ENCODE measurements around the gene FEN1. TPM values are rescaled to one million over a fixed set of nuclear protein-coding genes. Genes with fewer than 3 reads are reported as not detected.

Gene FEN1
- polyA plus RNA-seq, 1 experiment, result 13.2 TPM

DNA sequence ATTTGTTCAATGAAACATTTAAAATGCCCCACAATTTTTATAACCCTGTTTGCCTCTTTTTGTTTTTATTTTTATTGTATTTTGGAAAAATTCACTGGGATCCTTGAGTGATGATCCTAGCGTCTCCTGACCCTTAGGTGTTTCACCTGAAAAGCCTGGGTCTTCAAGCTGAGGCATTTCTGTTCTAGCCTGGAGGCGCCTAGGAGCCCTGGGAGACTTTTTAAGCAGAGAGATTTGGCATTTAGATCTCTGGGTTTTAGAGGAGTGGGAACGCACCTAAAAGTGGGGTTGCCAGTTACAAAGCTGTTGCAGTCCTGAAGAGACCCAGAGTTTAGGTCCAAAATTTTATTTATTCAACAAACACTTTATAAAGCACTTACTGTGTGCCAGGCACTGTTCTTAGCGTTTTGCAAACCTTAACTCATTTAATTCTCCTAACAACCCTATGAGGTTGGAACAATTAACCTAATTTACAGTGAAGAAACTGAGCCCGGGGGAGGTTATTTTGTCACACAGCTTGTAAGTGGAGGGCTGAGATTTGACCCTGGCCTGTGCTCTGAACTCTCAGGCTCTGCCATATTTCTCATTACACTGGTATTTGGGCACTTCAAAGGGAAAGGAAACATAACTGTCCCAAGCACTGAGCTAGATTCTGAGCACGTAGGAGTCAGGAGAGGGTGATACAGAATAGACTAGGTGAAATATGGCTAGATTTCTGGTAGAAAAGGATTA is 24.9 kb downstream of the FEN1 start:
- CTCF ChIA-PET, result interaction anchor here (0.8 to 2.8 kb wide), 5 partner anchors 11 to 290 kb away, joined by 3 to 22 read pairs (median 4); partner anchors contain the start of gene FADS2
- H3K27me3 ChIP-seq (ENCODE audit: control insufficient read depth, insufficient read depth, low read length), result no peaks in the 10 kb centered on the region
- H3K36me3 ChIP-seq (ENCODE audit: control insufficient read depth, insufficient read depth, low read length), result 0 out of 2 replicates have a peak, but pooled peaks cover 2% of the 10 kb centered on the region
- no peak for DNase-seq (ENCODE audit: low read depth)
- TF ChIP-seq, protein P1, sequence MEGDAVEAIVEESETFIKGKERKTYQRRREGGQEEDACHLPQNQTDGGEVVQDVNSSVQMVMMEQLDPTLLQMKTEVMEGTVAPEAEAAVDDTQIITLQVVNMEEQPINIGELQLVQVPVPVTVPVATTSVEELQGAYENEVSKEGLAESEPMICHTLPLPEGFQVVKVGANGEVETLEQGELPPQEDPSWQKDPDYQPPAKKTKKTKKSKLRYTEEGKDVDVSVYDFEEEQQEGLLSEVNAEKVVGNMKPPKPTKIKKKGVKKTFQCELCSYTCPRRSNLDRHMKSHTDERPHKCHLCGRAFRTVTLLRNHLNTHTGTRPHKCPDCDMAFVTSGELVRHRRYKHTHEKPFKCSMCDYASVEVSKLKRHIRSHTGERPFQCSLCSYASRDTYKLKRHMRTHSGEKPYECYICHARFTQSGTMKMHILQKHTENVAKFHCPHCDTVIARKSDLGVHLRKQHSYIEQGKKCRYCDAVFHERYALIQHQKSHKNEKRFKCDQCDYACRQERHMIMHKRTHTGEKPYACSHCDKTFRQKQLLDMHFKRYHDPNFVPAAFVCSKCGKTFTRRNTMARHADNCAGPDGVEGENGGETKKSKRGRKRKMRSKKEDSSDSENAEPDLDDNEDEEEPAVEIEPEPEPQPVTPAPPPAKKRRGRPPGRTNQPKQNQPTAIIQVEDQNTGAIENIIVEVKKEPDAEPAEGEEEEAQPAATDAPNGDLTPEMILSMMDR (IDR thresholded peaks at IDR 0.05; ENCODE audit: insufficient read depth, low read depth, low read length), result no peak
- POLR2A ChIA-PET, result no interaction called here
- peak overlapping the region; percentile 65 for H3K4me3 ChIP-seq (ENCODE audit: low read depth, low read length)

DNA sequence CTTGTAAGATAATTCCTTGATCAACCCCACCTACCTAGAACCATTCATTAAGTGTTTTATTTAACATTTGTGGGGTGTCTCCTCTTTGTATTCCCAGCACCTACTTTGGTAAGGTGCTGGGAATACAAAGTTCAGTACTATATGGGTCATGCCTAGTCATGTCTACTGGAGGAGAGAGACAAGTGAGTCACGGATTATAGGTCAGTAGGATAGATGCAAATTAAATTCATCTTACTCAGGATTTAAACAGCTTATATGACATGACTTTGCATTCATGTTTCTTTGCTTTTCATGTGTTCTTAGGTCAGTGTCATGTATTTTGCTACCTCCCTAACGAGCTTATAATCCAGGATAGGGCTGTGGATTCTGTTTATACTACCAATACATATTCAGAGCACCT is 27.5 kb downstream of the FEN1 start:
- H3K27me3 ChIP-seq (ENCODE audit: control insufficient read depth, insufficient read depth, low read length), result no peaks in the 10 kb centered on the region
- CTCF ChIA-PET, result interaction anchor here (1.4 to 1.6 kb wide), 2 partner anchors 8 to 23 kb away, joined by 5 to 6 read pairs; partner anchors contain the start of gene FADS2
- no peaks in the 10 kb centered on the region for H3K36me3 ChIP-seq (ENCODE audit: control insufficient read depth, insufficient read depth, low read length)
- TF ChIP-seq, protein P1 (IDR thresholded peaks at IDR 0.05; ENCODE audit: insufficient read depth, low read depth, low read length), result no peak
- H3K4me3 ChIP-seq (ENCODE audit: low read depth, low read length), result no peak overlapping the region
- DNase-seq (ENCODE audit: low read depth), result no peak
- POLR2A ChIA-PET, result no interaction called here

DNA sequence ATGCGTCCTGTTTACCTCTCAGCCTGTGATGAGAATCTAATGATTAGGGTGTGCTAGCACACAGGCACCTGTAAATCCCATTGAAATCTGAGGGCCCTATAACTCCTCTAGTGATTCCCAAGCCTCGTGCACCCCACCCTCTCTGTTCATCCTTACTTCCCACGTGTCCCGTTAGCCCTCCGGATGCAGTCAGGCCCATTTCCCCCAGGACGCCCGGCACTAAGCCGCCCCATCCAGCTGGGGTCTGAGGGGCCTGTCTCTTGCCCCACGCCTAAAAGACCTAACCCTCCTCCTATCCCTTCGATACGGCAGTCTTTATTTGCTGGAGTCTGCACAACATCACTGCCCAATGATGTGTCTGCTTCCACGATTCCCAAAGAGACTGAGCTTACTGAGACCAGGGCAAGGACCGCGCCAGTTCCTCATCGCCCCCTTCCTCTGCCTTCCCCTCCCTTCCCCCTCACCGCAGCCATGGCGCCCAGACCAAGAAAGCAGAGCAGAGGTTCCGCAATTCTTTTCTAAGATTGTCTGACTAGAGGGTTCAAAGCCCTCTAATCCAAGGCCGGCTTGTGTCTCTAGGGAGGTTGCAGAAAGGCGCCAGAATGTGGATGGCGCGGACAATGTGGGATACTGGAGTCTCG is 34.3 kb downstream of the FEN1 start:
- Histone ChIP-seq H3K36me3 (ENCODE audit: control insufficient read depth, insufficient read depth, low read length) (no peaks in the 10 kb centered on the region; the same call in 1 of the 2 replicates), H3K4me3 (ENCODE audit: low read depth, low read length) (peak overlapping the region; percentile 82), H3K27me3 (ENCODE audit: control insufficient read depth, insufficient read depth, low read length) (no peaks in the 10 kb centered on the region)
- no peak for DNase-seq (ENCODE audit: low read depth)
- POLR2A ChIA-PET, result no interaction called here
- CTCF ChIA-PET, result interaction anchor here (1.0 to 4.8 kb wide), 2 partner anchors 9 to 255 kb away, joined by 4 to 22 read pairs; partner anchors contain the start of gene FADS1
- TF ChIP-seq, protein P1 (IDR thresholded peaks at IDR 0.05; ENCODE audit: insufficient read depth, low read depth, low read length), result no peak

DNA sequence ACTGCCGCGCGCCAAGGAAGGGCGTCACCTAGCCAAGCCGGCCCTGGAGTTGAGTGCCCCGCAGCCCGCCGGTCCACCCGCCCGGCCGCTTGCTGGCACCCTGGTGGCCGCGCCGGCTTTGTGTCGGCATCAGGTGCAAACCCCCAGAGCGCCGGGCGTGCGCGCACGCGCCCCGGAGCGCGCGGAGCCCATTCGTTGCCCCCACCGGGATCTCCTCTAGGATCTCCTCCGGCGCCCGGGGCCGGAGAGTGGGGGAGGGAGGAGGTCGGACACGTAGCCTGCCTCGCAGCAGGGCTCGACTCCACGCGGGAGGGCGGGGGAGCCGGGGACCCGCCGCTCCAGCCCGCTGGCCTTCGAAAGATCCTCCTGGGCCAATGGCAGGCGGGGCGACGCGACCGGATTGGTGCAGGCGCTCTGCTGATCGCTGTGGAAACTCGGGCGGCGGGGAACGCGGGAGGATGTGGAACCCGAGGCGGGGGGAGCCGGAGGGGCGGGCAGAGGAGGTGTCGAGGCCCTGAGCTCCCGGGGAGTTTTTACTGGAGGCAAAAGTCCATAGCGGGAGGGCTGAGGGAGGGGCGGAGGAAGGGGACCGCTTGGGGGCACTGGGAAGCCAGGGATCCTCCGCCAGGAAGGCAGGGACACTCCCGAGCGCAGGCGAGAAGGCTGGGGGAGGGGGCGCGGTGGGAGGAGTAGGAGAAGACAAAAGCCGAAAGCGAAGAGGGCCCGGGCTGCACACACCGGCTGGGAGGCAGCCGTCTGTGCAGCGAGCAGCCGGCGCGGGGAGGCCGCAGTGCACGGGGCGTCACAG is 35.1 kb downstream of the FEN1 start, which contains the start of gene FADS2:
Gene FADS2 (plus strand): TSS at position 730 of the 808 bp plus-strand sequence. CDS start 91 bp downstream, outside the sequence.
- Histone ChIP-seq H3K36me3 (ENCODE audit: control insufficient read depth, insufficient read depth, low read length) (peaks cover 2% of the 10 kb centered on the region; the same call in 1 of the 2 replicates), H3K27me3 (ENCODE audit: control insufficient read depth, insufficient read depth, low read length) (no peaks in the 10 kb centered on the region), H3K4me3 (ENCODE audit: low read depth, low read length) (peak within 1 kb of the TSS; percentile 82)
- ChIA-PET POLR2A (interaction anchor here (0.6 to 1.0 kb wide), 4 partner anchors 13 to 1066 kb away, joined by 3 to 7 read pairs (median 4); no protein-coding TSS in a partner anchor), CTCF (interaction anchor here (0.6 to 4.8 kb wide), 11 partner anchors 8 to 279 kb away, joined by 3 to 22 read pairs (median 4); partner anchors contain the start of genes FADS1 and FADS3)
- peak; percentile 81 for DNase-seq (ENCODE audit: low read depth)
- TF ChIP-seq, protein P1 (IDR thresholded peaks at IDR 0.05; ENCODE audit: insufficient read depth, low read depth, low read length), result peak; percentile 16; the same call in 1 of the 2 replicates
